CD8-positive, alpha-beta memory T cell (primary cell): ENCODE data around the gene CLSTN2. TPM values are rescaled to one million over a fixed set of nuclear protein-coding genes. Genes with fewer than 3 reads are reported as not detected.

Source experiments
- CTCF ChIA-PET: fragments of 350-600 bp; sonication (Branson Sonifier 250); formaldehyde crosslinking; loops from one replicate; lab custom pipeline; 2021; ENCODE audit warnings: antibody characterized with exemption; lab: Charles Lee
- POLR2A ChIA-PET: fragments of 350-600 bp; sonication (Branson Sonifier 250); formaldehyde crosslinking; loops from one replicate; lab custom pipeline; 2021; ENCODE audit warnings: antibody characterized with exemption; lab: Charles Lee
- DNase-seq, 5 donors: peaks; one replicate each; pipeline versions ENCODE4 v3.0.0 to v3.0.0-alpha.2; 2020 to 2022; ENCODE audit warnings: mixed read lengths in 1 of 5
- H3K27ac ChIP-seq: one replicate; pipeline ENCODE4 v1.7.0; 2013; ENCODE audit warnings: low read depth, mild to moderate bottlenecking, low read length, moderate library complexity
- H3K27me3 ChIP-seq: 2 replicates; pipeline ENCODE4 v1.7.0; 2013; ENCODE audit warnings: low read length, mild to moderate bottlenecking; ENCODE audit not compliant: insufficient read depth, poor library complexity, severe bottlenecking
- H3K36me3 ChIP-seq: 2 replicates; pipeline ENCODE4 v1.7.0; 2013; ENCODE audit warnings: mild to moderate bottlenecking, low read length, moderate library complexity; ENCODE audit not compliant: insufficient read depth
- H3K4me1 ChIP-seq: 2 replicates; pipeline ENCODE4 v1.7.0; 2013; ENCODE audit warnings: mild to moderate bottlenecking, low read length, moderate library complexity; ENCODE audit not compliant: insufficient read depth
- H3K4me3 ChIP-seq: 2 replicates; pipeline ENCODE4 v1.7.0; 2013; ENCODE audit warnings: mild to moderate bottlenecking, low read length
- H3K9me3 ChIP-seq: 2 replicates; pipeline ENCODE4 v1.7.0; 2013; ENCODE audit warnings: mild to moderate bottlenecking, low read length
- H3K27ac Mint-ChIP-seq, 8 donors: one replicate each; pipeline ENCODE4 v1.8.0; 2020 to 2021; ENCODE audit warnings: mixed read lengths in 8 of 8, mild to moderate bottlenecking in 6 of 8, inconsistent platforms in 3 of 8, moderate library complexity in 3 of 8
- H3K27me3 Mint-ChIP-seq, 2 donors: one replicate each; pipeline ENCODE4 v1.8.0; 2020 to 2021; ENCODE audit warnings: mixed read lengths in 2 of 2, mild to moderate bottlenecking in 1 of 2, moderate library complexity in 1 of 2
- H3K36me3 Mint-ChIP-seq, 3 donors: one replicate each; pipeline ENCODE4 v1.8.0; 2020 to 2021; ENCODE audit warnings: mixed read lengths in 3 of 3, inconsistent platforms in 1 of 3, mild to moderate bottlenecking in 1 of 3
- H3K4me1 Mint-ChIP-seq, 3 donors: one replicate each; pipeline ENCODE4 v1.8.0; 2020 to 2021; ENCODE audit warnings: mixed read lengths in 3 of 3, inconsistent platforms in 1 of 3, mild to moderate bottlenecking in 1 of 3
- H3K4me3 Mint-ChIP-seq, 7 donors: one replicate each; pipeline ENCODE4 v1.8.0; 2020 to 2021; ENCODE audit warnings: mixed read lengths in 7 of 7, mild to moderate bottlenecking in 6 of 7, moderate library complexity in 4 of 7, inconsistent platforms in 2 of 7
- H3K9me3 Mint-ChIP-seq, 5 donors: one replicate each; pipeline ENCODE4 v1.8.0; 2020 to 2022; ENCODE audit warnings: mixed read lengths in 5 of 5, mild to moderate bottlenecking in 3 of 5, moderate library complexity in 2 of 5, inconsistent platforms in 1 of 5
- polyA plus RNA-seq: library from polyadenylated mRNA; unstranded; fragments of 300-500 nt; fragmentation: Illumina TruSeq; gene quantifications from one replicate; pipeline ENCODE4 v1.2.3, GENCODE V29; 2021
- total RNA-seq, 2 experiments: library from RNA; stranded (reverse); gene quantifications; one replicate each; pipeline ENCODE4 v1.2.3, GENCODE V29; 2021

The CLSTN2 gene
- total and polyA plus RNA-seq, 3 experiments from 2014 or later = not detected

- Mint-ChIP-seq H3K27ac (no peak overlapping the region), H3K27me3 (peaks cover 0 to 2% of the 10 kb centered on the region in 2 donors), H3K4me1 (no peaks in the 10 kb centered on the region), H3K36me3 (no peaks in the 10 kb centered on the region), H3K4me3 (no peak overlapping the region), H3K9me3 (peaks cover 0 to 6% (median 2%) of the 10 kb centered on the region in 5 donors)
- H3K27me3 ChIP-seq = no peaks in the 10 kb centered on the region
- DNase-seq = no peak
- no peaks in the 10 kb centered on the region for H3K36me3 ChIP-seq
- H3K4me3 ChIP-seq = no peak overlapping the region
- no peak overlapping the region for H3K27ac ChIP-seq
- H3K9me3 ChIP-seq = no peaks in the 10 kb centered on the region
- no peaks in the 10 kb centered on the region for H3K4me1 ChIP-seq
- ChIA-PET CTCF (no interaction called here), POLR2A (no interaction called here)
Measured at GRCh38 chr3:139906418-139906817, 28.6 kb upstream of the CLSTN2 start.

- H3K27ac ChIP-seq = no peak overlapping the region
- ChIA-PET CTCF (no interaction called here), POLR2A (no interaction called here)
- no peaks in the 10 kb centered on the region for H3K27me3 ChIP-seq
- Mint-ChIP-seq H3K9me3 (peaks cover 0 to 7% (median 5%) of the 10 kb centered on the region in 5 donors), H3K27me3 (no peaks in the 10 kb centered on the region), H3K27ac (no peak overlapping the region), H3K4me1 (no peaks in the 10 kb centered on the region), H3K4me3 (no peak overlapping the region), H3K36me3 (no peaks in the 10 kb centered on the region)
- H3K9me3 ChIP-seq = no peaks in the 10 kb centered on the region
- no peak for DNase-seq
- H3K4me3 ChIP-seq = no peak overlapping the region
- no peaks in the 10 kb centered on the region for H3K4me1 ChIP-seq
- H3K36me3 ChIP-seq = no peaks in the 10 kb centered on the region
Measured at GRCh38 chr3:139909811-139910210, 25.2 kb upstream of the CLSTN2 start.

DNA sequence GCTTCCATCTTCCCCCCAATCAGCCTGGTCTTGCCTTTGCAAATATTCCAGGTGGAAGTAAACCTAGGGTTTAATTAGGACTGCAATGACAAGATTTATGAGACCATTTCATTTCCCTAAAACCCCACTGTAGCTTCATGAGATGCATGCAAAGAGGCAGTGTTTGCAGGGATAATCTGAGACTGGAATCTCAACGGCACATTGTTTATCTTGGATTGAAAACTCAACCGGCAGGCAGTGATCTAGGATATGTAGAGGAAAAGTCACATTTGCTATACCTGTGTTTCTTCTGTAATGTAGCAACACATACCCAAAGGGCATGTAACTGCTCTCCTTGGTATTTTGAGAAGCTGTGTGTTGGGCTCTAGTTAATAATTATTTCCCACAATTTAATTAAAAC is 18.7 kb upstream of the CLSTN2 start:
- H3K4me3 ChIP-seq = no peak overlapping the region
- DNase-seq = no peak
- POLR2A ChIA-PET = no interaction called here
- Mint-ChIP-seq H3K27me3 (no peaks in the 10 kb centered on the region), H3K36me3 (no peaks in the 10 kb centered on the region), H3K9me3 (peaks cover 0 to 7% (median 5%) of the 10 kb centered on the region in 5 donors), H3K4me1 (no peaks in the 10 kb centered on the region), H3K27ac (no peak overlapping the region), H3K4me3 (no peak overlapping the region)
- no peaks in the 10 kb centered on the region for H3K9me3 ChIP-seq
- no peaks in the 10 kb centered on the region for H3K27me3 ChIP-seq
- H3K36me3 ChIP-seq = no peaks in the 10 kb centered on the region
- no peak overlapping the region for H3K27ac ChIP-seq
- no peaks in the 10 kb centered on the region for H3K4me1 ChIP-seq
- CTCF ChIA-PET = no interaction called here

- Mint-ChIP-seq H3K27me3 (no peaks in the 10 kb centered on the region), H3K9me3 (peaks cover 0 to 5% (median 3%) of the 10 kb centered on the region in 5 donors), H3K4me1 (no peaks in the 10 kb centered on the region), H3K4me3 (no peak overlapping the region), H3K27ac (no peak overlapping the region), H3K36me3 (no peaks in the 10 kb centered on the region)
- H3K27me3 ChIP-seq = no peaks in the 10 kb centered on the region
- no peak overlapping the region for H3K27ac ChIP-seq
- H3K36me3 ChIP-seq = no peaks in the 10 kb centered on the region
- DNase-seq = no peak
- no peak overlapping the region for H3K4me3 ChIP-seq
- CTCF ChIA-PET = no interaction called here
- no peaks in the 10 kb centered on the region for H3K4me1 ChIP-seq
- no peaks in the 10 kb centered on the region for H3K9me3 ChIP-seq
- POLR2A ChIA-PET = no interaction called here
Measured at GRCh38 chr3:139917226-139917785, 17.7 kb upstream of the CLSTN2 start.

DNA sequence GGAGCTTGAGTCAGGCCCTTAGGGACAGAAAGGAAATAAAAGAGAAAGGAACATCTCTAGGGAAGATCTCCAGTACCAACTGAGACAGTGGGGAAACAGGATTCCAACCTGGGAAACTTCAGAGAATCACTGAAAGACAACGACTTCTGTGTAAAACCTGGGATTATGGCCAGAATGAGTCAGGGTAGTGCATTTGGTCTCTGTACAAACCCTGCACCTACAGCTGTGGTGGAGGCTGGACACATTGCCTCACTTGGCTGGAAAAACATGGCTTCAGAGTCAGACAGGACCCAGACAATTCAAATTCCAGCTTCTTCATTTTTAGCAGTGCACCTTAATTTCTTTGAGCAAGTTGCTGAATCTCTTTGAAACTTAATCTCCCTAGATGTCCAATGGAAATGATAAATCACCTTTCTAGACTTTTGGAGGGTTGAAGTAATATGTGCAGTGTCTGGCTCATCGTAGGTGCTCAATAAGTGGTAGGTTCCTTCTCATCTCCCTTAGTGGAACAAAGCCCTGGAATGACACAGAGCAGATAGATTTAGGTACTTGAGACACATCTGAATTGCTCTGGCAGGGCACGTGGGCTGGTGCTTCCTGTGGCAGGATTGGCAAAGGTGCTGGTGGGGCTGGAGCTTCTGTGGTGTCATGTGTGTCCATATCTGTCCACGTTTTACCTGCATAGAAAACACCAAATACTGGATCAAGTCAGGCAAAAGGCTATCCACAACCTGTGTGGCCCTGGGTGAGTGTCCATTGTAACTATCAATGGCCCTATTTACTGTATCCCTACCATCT is 6.1 kb upstream of the CLSTN2 start:
- Mint-ChIP-seq H3K4me3 (no peak overlapping the region), H3K27ac (no peak overlapping the region)
- CTCF ChIA-PET = no interaction called here

GRCh38 chr3:139930211-139930610 is 4.8 kb upstream of the CLSTN2 start:
- no peaks in the 10 kb centered on the region for H3K9me3 ChIP-seq
- CTCF ChIA-PET = no interaction called here
- no peaks in the 10 kb centered on the region for H3K36me3 ChIP-seq
- no peaks in the 10 kb centered on the region for H3K4me1 ChIP-seq
- H3K4me3 ChIP-seq = no peak overlapping the region
- Mint-ChIP-seq H3K27me3 (peaks cover 22 to 37% of the 10 kb centered on the region in 2 donors), H3K36me3 (no peaks in the 10 kb centered on the region), H3K4me3 (no peak overlapping the region), H3K4me1 (peaks cover 0 to 5% (median 0%) of the 10 kb centered on the region in 3 donors), H3K9me3 (peaks cover 0 to 3% (median 0%) of the 10 kb centered on the region in 5 donors), H3K27ac (no peak overlapping the region)
- no peak for DNase-seq
- peaks cover 7% of the 10 kb centered on the region for H3K27me3 ChIP-seq
- POLR2A ChIA-PET = no interaction called here
- H3K27ac ChIP-seq = no peak overlapping the region

More for the DNA sequence above, 6.1 kb upstream of the CLSTN2 start:
- H3K4me1 ChIP-seq = no peaks in the 10 kb centered on the region
- peaks cover 5% of the 10 kb centered on the region for H3K27me3 ChIP-seq
- DNase-seq = no peak
- H3K36me3 Mint-ChIP-seq = no peaks in the 10 kb centered on the region
- POLR2A ChIA-PET = no interaction called here
- no peak overlapping the region for H3K27ac ChIP-seq
- peaks cover 0 to 3% (median 0%) of the 10 kb centered on the region in 5 donors for H3K9me3 Mint-ChIP-seq
- H3K27me3 Mint-ChIP-seq = peaks cover 15 to 29% of the 10 kb centered on the region in 2 donors
- no peaks in the 10 kb centered on the region for H3K36me3 ChIP-seq
- no peaks in the 10 kb centered on the region for H3K9me3 ChIP-seq
- no peaks in the 10 kb centered on the region for H3K4me1 Mint-ChIP-seq
- no peak overlapping the region for H3K4me3 ChIP-seq

DNA sequence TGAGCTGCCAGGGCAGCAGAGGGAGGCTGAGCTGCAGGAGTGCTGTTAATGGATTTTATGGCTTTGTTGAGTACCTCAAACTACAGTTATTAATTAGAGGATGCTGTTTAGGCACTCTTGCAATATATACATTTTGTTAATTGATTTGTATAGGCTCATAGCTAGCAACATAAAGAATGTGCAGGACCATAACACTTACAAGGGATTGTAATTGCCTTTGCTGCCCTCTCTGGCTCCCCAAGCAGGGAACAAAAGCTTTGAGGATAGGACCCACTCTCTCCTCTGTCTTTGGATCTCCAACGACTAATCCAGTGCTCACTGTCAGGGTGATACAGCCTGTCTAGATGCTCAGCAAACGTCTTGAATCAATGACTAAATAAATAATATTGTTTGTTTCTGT is 1.2 kb upstream of the CLSTN2 start:
- H3K27ac Mint-ChIP-seq = no peak overlapping the region
- H3K4me3 Mint-ChIP-seq = no peak overlapping the region
- peaks cover 29 to 55% of the 10 kb centered on the region in 2 donors for H3K27me3 Mint-ChIP-seq

GRCh38 chr3:139934613-139935015 is 371 bp upstream of the CLSTN2 start:
- Histone ChIP-seq H3K36me3 (no peaks in the 10 kb centered on the region), H3K27me3 (peaks cover 7% of the 10 kb centered on the region), H3K4me3 (no peak overlapping the region), H3K9me3 (no peaks in the 10 kb centered on the region), H3K4me1 (no peaks in the 10 kb centered on the region), H3K27ac (no peak overlapping the region)
- peak overlapping the region in 1 of 7 donors; percentile 49 for H3K4me3 Mint-ChIP-seq
- no peak for DNase-seq
- H3K27me3 Mint-ChIP-seq = peaks cover 29 to 53% of the 10 kb centered on the region in 2 donors
- peaks cover 0 to 3% (median 0%) of the 10 kb centered on the region in 3 donors for H3K36me3 Mint-ChIP-seq
- H3K4me1 Mint-ChIP-seq = peaks cover 0 to 9% (median 0%) of the 10 kb centered on the region in 3 donors
- peaks cover 0 to 3% (median 3%) of the 10 kb centered on the region in 5 donors for H3K9me3 Mint-ChIP-seq
- CTCF ChIA-PET = no interaction called here
- H3K27ac Mint-ChIP-seq = peak overlapping the region in 1 of 8 donors; percentile 32
- POLR2A ChIA-PET = no interaction called here

More for the DNA sequence above, 1.2 kb upstream of the CLSTN2 start:
- Histone ChIP-seq H3K4me3 (no peak overlapping the region), H3K9me3 (no peaks in the 10 kb centered on the region), H3K4me1 (no peaks in the 10 kb centered on the region), H3K27ac (no peak overlapping the region), H3K36me3 (no peaks in the 10 kb centered on the region), H3K27me3 (peaks cover 7% of the 10 kb centered on the region)
- DNase-seq = no peak
- CTCF ChIA-PET = no interaction called here
- H3K36me3 Mint-ChIP-seq = peaks cover 0 to 3% (median 0%) of the 10 kb centered on the region in 3 donors
- peaks cover 0 to 3% (median 3%) of the 10 kb centered on the region in 5 donors for H3K9me3 Mint-ChIP-seq
- POLR2A ChIA-PET = no interaction called here
- H3K4me1 Mint-ChIP-seq = peaks cover 0 to 9% (median 0%) of the 10 kb centered on the region in 3 donors
